ENCODE measurements around the gene LEFTY1. TPM values are rescaled to one million over a fixed set of nuclear protein-coding genes. Genes with fewer than 3 reads are reported as not detected.
A peak's percentile ranks its signal among the peaks of the same experiment; 100 is the strongest.

The LEFTY1 gene
- total and polyA plus RNA-seq, 2 of the 13 experiments (the other 11 are each of a cell fraction or from before 2014, with no cell fraction given) = 0.29 to 0.79 TPM

DNA sequence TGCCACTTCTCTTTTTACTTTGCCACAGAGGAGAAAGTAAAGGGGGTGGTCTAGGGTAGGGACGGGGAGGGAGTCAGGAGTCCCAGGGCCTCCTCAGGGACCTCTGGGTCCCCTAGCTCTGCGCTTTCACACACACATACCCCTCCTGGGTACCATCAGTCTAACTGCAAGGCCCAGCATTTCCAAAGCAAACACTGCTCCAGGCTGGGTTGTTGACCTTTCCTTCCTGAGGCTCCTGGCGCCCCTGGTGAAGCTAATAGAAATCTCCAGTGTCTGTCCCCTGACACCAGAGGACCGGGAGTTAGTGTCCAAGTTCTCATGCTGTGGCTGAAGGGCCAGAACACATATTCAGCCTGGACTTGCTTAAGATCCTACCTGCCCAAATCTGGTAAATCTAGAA is 10.7 kb downstream of the LEFTY1 start (continued):
- TF ChIP-seq ZNF616 (CRISPR knock-in tag; IDR thresholded peaks at IDR 0.05; ENCODE audit: low read depth) (no peak), GTF3A (CRISPR knock-in tag; conservative IDR thresholded peaks at IDR 0.05) (no peak), ZNF460 (CRISPR knock-in tag; IDR thresholded peaks at IDR 0.05; ENCODE audit: borderline replicate concordance) (no peak), MTA1 (CRISPR knock-in tag; IDR thresholded peaks at IDR 0.05; ENCODE audit: borderline replicate concordance) (no peak), SALL1 (CRISPR knock-in tag; IDR thresholded peaks at IDR 0.05) (0 out of 2 replicates have a peak, but pooled peaks have one; percentile 16), RORA (CRISPR knock-in tag; IDR thresholded peaks at IDR 0.05) (no peak), REL (CRISPR knock-in tag; conservative IDR thresholded peaks at IDR 0.05) (no peak), ZNF234 (CRISPR knock-in tag; conservative IDR thresholded peaks at IDR 0.05) (no peak), HDAC1 (CRISPR knock-in tag; IDR thresholded peaks at IDR 0.05) (no peak), PHF5A (CRISPR knock-in tag; IDR thresholded peaks at IDR 0.05; ENCODE audit: low read depth, unreplicated experiment) (no peak), TBX2 (CRISPR knock-in tag; IDR thresholded peaks at IDR 0.05; ENCODE audit: borderline replicate concordance) (no peak), ZBTB20 (CRISPR knock-in tag; IDR thresholded peaks at IDR 0.05; ENCODE audit: borderline replicate concordance, low read depth) (no peak), ZNF543 (CRISPR knock-in tag; IDR thresholded peaks at IDR 0.05) (no peak), AGO1 (IDR thresholded peaks at IDR 0.05; ENCODE audit: low read depth, low read length, poor library complexity, severe bottlenecking) (no peak), ZNF672 (CRISPR knock-in tag; IDR thresholded peaks at IDR 0.05) (no peak), MBD4 (IDR thresholded peaks at IDR 0.05; ENCODE audit: borderline replicate concordance, low read length) (no peak)
- TF ChIP-seq, protein P1, sequence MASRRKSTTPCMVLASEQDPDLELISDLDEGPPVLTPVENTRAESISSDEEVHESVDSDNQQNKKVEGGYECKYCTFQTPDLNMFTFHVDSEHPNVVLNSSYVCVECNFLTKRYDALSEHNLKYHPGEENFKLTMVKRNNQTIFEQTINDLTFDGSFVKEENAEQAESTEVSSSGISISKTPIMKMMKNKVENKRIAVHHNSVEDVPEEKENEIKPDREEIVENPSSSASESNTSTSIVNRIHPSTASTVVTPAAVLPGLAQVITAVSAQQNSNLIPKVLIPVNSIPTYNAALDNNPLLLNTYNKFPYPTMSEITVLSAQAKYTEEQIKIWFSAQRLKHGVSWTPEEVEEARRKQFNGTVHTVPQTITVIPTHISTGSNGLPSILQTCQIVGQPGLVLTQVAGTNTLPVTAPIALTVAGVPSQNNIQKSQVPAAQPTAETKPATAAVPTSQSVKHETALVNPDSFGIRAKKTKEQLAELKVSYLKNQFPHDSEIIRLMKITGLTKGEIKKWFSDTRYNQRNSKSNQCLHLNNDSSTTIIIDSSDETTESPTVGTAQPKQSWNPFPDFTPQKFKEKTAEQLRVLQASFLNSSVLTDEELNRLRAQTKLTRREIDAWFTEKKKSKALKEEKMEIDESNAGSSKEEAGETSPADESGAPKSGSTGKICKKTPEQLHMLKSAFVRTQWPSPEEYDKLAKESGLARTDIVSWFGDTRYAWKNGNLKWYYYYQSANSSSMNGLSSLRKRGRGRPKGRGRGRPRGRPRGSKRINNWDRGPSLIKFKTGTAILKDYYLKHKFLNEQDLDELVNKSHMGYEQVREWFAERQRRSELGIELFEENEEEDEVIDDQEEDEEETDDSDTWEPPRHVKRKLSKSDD (CRISPR knock-in tag; IDR thresholded peaks at IDR 0.05; ENCODE audit: low read depth) = no peak
- TF ChIP-seq, protein P2, sequence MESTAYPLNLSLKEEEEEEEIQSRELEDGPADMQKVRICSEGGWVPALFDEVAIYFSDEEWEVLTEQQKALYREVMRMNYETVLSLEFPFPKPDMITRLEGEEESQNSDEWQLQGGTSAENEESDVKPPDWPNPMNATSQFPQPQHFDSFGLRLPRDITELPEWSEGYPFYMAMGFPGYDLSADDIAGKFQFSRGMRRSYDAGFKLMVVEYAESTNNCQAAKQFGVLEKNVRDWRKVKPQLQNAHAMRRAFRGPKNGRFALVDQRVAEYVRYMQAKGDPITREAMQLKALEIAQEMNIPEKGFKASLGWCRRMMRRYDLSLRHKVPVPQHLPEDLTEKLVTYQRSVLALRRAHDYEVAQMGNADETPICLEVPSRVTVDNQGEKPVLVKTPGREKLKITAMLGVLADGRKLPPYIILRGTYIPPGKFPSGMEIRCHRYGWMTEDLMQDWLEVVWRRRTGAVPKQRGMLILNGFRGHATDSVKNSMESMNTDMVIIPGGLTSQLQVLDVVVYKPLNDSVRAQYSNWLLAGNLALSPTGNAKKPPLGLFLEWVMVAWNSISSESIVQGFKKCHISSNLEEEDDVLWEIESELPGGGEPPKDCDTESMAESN (CRISPR knock-in tag; conservative IDR thresholded peaks at IDR 0.05) = no peak
- TF ChIP-seq, protein P3, sequence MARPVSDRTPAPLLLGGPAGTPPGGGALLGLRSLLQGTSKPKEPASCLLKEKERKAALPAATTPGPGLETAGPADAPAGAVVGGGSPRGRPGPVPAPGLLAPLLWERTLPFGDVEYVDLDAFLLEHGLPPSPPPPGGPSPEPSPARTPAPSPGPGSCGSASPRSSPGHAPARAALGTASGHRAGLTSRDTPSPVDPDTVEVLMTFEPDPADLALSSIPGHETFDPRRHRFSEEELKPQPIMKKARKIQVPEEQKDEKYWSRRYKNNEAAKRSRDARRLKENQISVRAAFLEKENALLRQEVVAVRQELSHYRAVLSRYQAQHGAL (CRISPR knock-in tag; IDR thresholded peaks at IDR 0.05; ENCODE audit: not compliant biosample characterization) = no peak
- TF ChIP-seq, protein P4, sequence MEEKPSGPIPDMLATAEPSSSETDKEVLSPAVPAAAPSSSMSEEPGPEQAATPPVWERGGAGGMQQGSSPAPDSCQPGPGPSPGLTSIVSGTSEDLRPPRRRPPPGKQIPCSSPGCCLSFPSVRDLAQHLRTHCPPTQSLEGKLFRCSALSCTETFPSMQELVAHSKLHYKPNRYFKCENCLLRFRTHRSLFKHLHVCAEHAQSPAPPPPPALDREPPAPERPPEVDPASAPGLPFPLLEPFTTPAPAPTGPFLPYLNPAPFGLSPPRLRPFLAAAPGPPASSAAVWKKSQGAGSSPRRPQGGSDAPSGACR (CRISPR knock-in tag; IDR thresholded peaks at IDR 0.05) = no peak
- TF ChIP-seq, protein P5, sequence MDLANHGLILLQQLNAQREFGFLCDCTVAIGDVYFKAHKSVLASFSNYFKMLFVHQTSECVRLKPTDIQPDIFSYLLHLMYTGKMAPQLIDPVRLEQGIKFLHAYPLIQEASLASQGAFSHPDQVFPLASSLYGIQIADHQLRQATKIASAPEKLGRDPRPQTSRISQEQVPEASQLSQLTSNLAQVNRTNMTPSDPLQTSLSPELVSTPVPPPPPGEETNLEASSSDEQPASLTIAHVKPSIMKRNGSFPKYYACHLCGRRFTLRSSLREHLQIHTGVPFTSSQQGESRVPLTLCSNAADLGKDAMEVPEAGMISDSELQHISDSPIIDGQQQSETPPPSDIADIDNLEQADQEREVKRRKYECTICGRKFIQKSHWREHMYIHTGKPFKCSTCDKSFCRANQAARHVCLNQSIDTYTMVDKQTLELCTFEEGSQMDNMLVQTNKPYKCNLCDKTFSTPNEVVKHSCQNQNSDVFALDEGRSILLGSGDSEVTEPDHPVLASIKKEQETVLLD (CRISPR knock-in tag; IDR thresholded peaks at IDR 0.05; ENCODE audit: low read depth) = no peak
- TF ChIP-seq, protein P6, sequence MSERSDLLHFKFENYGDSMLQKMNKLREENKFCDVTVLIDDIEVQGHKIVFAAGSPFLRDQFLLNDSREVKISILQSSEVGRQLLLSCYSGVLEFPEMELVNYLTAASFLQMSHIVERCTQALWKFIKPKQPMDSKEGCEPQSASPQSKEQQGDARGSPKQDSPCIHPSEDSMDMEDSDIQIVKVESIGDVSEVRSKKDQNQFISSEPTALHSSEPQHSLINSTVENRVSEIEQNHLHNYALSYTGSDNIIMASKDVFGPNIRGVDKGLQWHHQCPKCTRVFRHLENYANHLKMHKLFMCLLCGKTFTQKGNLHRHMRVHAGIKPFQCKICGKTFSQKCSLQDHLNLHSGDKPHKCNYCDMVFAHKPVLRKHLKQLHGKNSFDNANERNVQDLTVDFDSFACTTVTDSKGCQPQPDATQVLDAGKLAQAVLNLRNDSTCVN (CRISPR knock-in tag; IDR thresholded peaks at IDR 0.05; ENCODE audit: borderline replicate concordance) = no peak
